Mesodermal cell (in vitro differentiated cells): Measurements from ENCODE around the gene FYCO1.

ENCODE experiments used
- H3K27ac ChIP-seq: 2 replicates; pipeline ENCODE4 v1.7.0; 2013; ENCODE audit warnings: mild to moderate bottlenecking, low read depth, low read length, moderate library complexity; ENCODE audit not compliant: severe bottlenecking
- H3K36me3 ChIP-seq: 2 replicates; pipeline ENCODE4 v1.7.1; 2013; ENCODE audit warnings: mild to moderate bottlenecking, low read length, moderate library complexity; ENCODE audit not compliant: control insufficient read depth, insufficient read depth
- H3K4me1 ChIP-seq: one replicate; pipeline ENCODE4 v1.7.1; 2013; ENCODE audit warnings: mild to moderate bottlenecking, low read length; ENCODE audit not compliant: insufficient read depth, control insufficient read depth, poor library complexity, severe bottlenecking
- H3K4me3 ChIP-seq: 2 replicates; pipeline ENCODE4 v1.7.0; 2013; ENCODE audit warnings: low read length, control low read depth, mild to moderate bottlenecking; ENCODE audit not compliant: insufficient read depth, poor library complexity, severe bottlenecking; ENCODE audit errors: extremely low read depth
- H3K9me3 ChIP-seq: 2 replicates; pipeline ENCODE4 v1.7.1; 2013; ENCODE audit warnings: mild to moderate bottlenecking, low read length, moderate library complexity; ENCODE audit not compliant: control insufficient read depth
- whole genome bisulfite sequencing, 2 experiments: methylation state at CpG; one replicate each; pipeline ENCODE4 v1.1.5; 2013; ENCODE audit warnings: missing lambda C conversion rate in 2 of 2; ENCODE audit not compliant: insufficient coverage in 2 of 2; 5-methylcytosine and 5-hydroxymethylcytosine counted together

Gene FYCO1

GRCh38 chr3:45906681-45907407 is 88.8 kb downstream of the FYCO1 start:
- Histone ChIP-seq H3K9me3 (no peaks in the 10 kb centered on the region), H3K27ac (no peak overlapping the region), H3K4me3 (no peak overlapping the region), H3K4me1 (peaks cover 9% of the 10 kb centered on the region), H3K36me3 (no peaks in the 10 kb centered on the region)
- 71 to 76% methylated on average over 8 to 9 of the region's 9 CpGs for WGBS, 2 experiments

- WGBS, 2 experiments = 71 to 94% methylated on average over 2 to 3 of the region's 3 CpGs
- Histone ChIP-seq H3K36me3 (no peaks in the 10 kb centered on the region), H3K4me1 (peaks cover 9% of the 10 kb centered on the region), H3K4me3 (no peak overlapping the region), H3K27ac (no peak overlapping the region), H3K9me3 (no peaks in the 10 kb centered on the region)
Measured at GRCh38 chr3:45905755-45906154, 89.9 kb downstream of the FYCO1 start.

DNA sequence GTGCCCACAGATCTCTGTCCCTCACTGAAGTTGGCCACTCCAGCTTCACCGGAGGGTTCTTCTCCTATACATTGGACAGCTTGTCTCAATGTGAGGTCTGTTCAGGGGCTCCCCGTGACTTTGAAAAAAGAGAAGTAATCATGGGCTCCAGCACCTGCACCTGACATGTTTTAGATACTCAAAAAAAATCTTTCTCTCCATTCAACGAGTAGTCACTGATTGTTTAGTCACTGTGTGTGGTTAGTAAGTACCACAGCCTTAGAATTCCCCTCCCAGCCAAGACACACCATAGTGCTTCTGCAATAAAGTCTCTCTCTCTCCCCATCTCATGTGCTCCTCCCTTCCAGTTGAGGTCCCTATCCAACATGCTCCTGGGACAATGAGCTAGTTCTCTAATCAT is 90.7 kb downstream of the FYCO1 start:
- WGBS, 2 experiments = 82 to 100% methylated on average over 1 to 2 of the region's 3 CpGs
- H3K36me3 ChIP-seq = no peaks in the 10 kb centered on the region
- H3K4me1 ChIP-seq = peaks cover 9% of the 10 kb centered on the region
- H3K9me3 ChIP-seq = no peaks in the 10 kb centered on the region
- no peak overlapping the region for H3K27ac ChIP-seq
- no peak overlapping the region for H3K4me3 ChIP-seq

DNA sequence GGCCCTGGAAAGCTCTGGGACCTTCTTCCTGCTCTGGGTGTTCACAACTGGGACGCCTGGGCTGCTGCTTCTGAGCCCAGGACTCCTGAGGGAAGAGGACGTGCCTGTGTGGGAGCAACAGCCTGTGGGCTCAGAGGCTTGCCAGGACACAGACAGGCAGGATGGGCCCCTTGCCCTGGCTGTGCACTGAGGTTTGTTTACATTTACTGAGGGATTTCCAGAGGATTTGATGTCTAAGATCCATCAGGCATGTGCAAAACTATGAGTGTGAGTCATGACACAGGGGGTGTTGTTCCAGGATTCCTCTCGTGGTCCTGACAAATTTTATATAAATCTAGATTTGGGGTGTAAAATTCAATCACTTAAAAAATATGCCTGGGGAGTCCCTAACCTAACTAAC is 98.7 kb downstream of the FYCO1 start:
- 75 to 76% methylated on average over 1 to 2 of the region's 3 CpGs for WGBS, 2 experiments
- Histone ChIP-seq H3K36me3 (no peaks in the 10 kb centered on the region), H3K4me1 (peaks cover 10% of the 10 kb centered on the region), H3K9me3 (no peaks in the 10 kb centered on the region), H3K27ac (peak overlapping the region; percentile 31), H3K4me3 (no peak overlapping the region)

DNA sequence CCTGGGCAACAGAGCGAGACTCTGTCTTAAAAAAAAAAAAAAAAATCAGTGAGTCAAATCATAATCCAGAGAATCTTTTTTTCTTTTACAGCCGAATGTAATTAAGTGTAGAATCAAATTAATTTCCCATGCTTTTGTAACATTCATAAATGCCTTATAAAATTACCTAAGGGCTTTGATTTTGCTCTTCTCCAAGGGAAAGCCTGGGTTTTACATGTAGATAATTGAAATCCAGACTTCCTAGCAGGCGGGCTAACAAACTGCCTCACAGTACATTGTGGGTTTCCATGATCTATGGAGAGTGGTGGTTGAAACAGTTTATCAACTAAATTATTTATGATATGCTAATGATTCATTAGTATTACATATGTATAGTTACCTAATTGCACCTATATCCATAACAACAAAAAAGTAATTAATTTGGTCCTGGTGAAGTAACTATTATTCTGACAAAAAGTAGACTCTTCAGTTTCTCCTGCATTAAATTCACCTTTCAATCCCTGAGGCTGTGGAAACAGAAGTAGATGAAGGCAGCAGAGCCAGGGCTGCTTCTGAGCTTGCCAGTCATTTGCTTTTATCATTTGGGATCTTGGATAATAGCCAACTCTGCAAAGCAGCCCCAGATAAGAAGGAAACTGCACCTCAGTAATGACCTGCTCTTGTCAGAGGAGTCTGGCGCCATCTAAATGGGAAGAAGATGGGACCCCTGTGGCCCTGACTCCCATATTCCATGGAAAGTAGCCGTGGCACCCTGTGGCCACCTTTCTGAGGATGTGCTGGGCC is 99.7 kb downstream of the FYCO1 start:
- Histone ChIP-seq H3K27ac (no peak overlapping the region), H3K9me3 (no peaks in the 10 kb centered on the region), H3K36me3 (no peaks in the 10 kb centered on the region), H3K4me3 (no peak overlapping the region), H3K4me1 (peaks cover 10% of the 10 kb centered on the region)
- WGBS, 2 experiments = 83 to 94% methylated on average over 2 to 3 of the region's 5 CpGs

DNA sequence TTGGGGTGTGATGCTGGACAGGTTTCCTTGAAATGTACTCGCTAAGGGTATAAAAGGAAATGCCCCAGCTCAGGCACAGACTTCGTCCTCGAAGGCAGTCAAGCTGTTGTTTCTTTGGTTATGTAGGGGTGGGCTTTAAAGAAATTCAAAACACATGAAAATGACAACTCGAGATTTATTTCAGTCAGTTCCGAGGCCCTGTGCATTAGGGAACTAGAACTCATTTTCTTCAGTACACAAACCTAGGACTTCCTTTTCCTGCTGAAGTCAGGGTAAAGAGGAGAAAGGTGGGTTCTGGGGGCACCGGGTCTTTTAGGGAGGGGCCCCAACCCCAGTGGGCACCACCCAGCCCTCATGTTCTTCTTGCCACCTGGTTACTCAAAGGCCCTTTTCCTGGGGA is 101.6 kb downstream of the FYCO1 start:
- WGBS, 2 experiments = 80 to 96% methylated on average over 4 of the region's 6 CpGs
- Histone ChIP-seq H3K4me1 (peaks cover 10% of the 10 kb centered on the region), H3K36me3 (no peaks in the 10 kb centered on the region), H3K9me3 (no peaks in the 10 kb centered on the region), H3K27ac (no peak overlapping the region), H3K4me3 (no peak overlapping the region)

DNA sequence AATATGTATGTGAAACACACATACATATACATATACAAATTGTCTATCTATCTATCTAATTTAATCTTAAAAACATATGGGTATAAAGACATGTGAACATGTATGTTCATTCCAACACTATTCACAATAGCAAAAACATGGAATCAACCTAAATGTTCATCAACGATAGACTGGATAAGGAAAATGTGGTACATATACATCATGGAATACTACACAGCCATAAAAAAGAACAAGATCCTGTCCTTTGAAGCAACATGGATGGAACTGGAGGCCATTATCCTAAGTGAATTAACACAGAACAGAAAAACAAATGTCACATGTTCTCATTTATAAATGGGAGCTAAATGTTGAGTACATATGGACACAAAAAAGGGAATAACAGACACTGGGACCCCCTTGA is 103.5 kb downstream of the FYCO1 start:
- Histone ChIP-seq H3K4me1 (peaks cover 10% of the 10 kb centered on the region), H3K27ac (no peak overlapping the region), H3K4me3 (no peak overlapping the region), H3K9me3 (no peaks in the 10 kb centered on the region), H3K36me3 (no peaks in the 10 kb centered on the region)
- no CpG with 5 or more reads among the region's 1 CpG for WGBS, 2 experiments

DNA sequence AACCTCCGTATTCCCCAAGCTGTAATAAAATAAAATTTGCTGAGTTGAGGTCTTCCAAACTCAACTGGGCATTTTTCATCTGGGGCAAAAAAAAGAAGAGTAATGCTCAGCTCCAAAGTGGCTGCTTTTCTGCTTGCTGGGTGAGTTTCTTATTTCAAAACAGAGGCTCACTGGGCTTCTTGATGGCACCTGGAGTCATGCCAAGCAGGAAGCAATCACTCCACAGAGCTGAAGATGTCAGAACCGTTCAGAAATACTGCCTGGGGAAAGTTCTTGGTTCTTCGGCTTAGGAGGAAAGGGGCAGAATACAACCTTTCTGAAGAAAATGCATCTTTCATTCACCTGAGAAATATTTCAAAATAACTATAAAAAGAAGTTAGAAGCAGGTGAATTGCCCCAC is 105.2 kb downstream of the FYCO1 start:
- Histone ChIP-seq H3K36me3 (no peaks in the 10 kb centered on the region), H3K9me3 (no peaks in the 10 kb centered on the region), H3K27ac (no peak overlapping the region), H3K4me1 (no peaks in the 10 kb centered on the region), H3K4me3 (no peak overlapping the region)
- no CpG with 5 or more reads among the region's 3 CpGs for WGBS, 2 experiments

- H3K9me3 ChIP-seq = no peaks in the 10 kb centered on the region
- no peaks in the 10 kb centered on the region for H3K36me3 ChIP-seq
- H3K4me1 ChIP-seq = no peaks in the 10 kb centered on the region
- no peak overlapping the region for H3K27ac ChIP-seq
- no peak overlapping the region for H3K4me3 ChIP-seq
- 100% methylated on average over 1 to 2 of the region's 4 CpGs for WGBS, 2 experiments
Measured at GRCh38 chr3:45889337-45889736, 106.3 kb downstream of the FYCO1 start.

GRCh38 chr3:45887759-45888511 is 107.7 kb downstream of the FYCO1 start:
- no peaks in the 10 kb centered on the region for H3K9me3 ChIP-seq
- no peak overlapping the region for H3K27ac ChIP-seq
- no peaks in the 10 kb centered on the region for H3K36me3 ChIP-seq
- 80 to 86% methylated on average over 6 of the region's 7 CpGs for WGBS, 2 experiments
- H3K4me1 ChIP-seq = no peaks in the 10 kb centered on the region
- no peak overlapping the region for H3K4me3 ChIP-seq
